Measurements from ENCODE around the gene MAGOH.

Gene MAGOH

DNA sequence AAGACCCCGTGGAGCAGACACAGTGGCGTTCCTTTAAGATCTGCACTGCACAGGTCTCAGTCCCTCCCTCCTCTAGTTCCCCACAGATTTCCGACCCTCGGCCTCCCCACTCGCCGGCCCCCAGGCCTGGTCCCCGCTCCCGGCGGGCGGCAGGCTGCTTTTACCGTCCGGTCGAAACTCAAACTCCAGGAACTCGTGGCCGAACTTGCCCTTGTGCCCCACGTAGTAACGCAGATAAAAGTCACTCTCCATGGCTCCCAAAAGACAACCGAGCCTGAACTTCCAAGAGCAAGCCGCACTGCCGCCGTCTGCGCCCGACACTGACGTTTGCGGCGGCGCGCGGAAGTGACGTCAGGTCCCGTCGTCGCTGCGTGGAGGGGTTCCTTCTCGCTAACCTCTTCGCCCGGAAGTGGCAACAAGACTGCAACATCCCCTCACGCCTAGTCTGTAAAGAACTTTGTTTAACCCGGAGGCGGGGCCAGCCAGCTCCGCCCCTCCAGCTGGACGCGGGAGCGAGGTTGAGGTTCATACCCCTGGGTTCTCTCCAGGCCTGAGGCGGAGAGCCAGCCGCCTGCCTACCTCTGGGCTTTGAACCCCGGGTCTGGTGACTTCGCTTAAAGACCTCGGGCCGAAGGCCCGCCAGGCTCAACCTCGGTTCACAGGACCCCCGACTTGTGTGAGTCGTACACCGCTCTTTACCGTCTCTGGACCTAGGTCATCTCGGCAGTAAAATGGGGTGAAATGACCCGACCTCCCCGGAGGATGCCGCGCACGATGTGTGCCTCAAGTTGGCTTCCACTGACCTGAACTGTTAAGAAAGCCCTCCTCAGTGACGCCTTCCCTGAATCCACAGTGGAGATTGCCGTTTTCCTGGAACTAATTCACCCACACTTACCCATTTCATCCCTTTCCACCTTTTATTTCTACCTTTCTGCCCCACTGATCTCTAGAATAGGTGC, at the start of gene MAGOH:
Gene MAGOH (minus strand): TSS at position 322 of the 959 bp plus-strand sequence. CDS start 70 bp downstream, at position 252.
- TF ChIP-seq CTCF (IDR thresholded peaks at IDR 0.05): no peak

GRCh38 chr1:53286955-53287354, 48.6 kb upstream of the MAGOH start:
- TF ChIP-seq CTCF (IDR thresholded peaks at IDR 0.05): no peak

DNA sequence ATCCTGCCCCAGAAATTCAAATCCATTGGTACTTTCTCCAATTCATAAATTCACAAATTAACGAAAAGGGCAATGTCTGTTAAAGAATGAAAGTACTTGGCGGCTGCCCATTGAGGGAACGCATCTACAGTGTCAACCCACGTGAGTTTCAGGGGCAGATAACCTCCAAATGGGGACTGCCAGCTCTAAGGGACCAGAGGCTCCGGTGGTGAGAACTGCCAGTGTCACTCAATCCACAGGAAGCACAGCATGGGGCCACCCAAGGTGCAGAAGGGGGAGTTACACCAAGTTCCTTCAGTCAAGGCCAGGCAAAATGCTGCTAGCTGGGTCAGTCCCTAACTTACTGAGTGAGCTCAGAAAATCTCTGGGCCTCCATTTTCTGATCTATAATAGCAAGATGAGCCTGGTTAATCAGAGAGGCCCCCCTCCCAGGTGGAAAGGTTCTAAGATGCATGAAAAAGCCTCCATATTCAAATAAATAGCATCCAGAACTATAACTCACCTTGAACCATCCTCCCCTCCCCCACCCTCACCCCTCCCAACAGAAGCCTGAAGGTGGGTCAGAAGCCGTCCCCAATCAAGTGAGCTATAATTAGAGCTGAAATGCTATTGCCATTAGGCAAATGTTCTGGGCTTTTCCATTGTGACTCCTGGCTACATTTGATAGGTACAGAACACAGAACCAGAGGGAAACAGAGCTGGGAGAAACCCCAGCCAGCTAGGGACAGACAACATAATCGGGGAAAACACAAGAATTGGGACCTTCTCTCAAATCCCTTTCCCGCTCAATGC, 47.8 kb upstream of the MAGOH start:
- TF ChIP-seq CTCF (IDR thresholded peaks at IDR 0.05): no peak

DNA sequence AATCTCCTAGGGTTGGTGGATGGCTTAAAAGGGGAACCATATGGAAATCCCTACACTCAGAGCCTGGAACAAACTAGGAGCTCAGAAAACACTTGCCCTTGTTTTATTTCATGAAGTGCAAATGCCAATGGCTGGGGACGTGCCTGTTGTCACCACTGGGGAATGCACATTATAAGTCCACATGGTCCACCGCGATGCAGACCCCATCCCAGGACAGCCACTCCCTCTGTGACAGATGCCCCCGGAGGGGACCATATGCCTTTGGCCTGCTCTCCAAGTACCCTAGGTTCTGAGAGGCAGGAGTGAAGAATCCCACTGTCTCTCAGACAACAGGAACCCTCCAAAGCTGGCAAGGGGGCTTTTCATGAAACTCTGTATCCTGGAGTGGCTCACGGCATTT, 47.2 kb upstream of the MAGOH start:
- TF ChIP-seq CTCF (IDR thresholded peaks at IDR 0.05): no peak

GRCh38 chr1:53284224-53285020, 46.1 kb upstream of the MAGOH start:
- TF ChIP-seq CTCF (IDR thresholded peaks at IDR 0.05): no peak

- no peak for TF ChIP-seq CTCF (IDR thresholded peaks at IDR 0.05)
These were observed 42.8 kb upstream of the MAGOH start for GRCh38 chr1:53281133-53281532.

DNA sequence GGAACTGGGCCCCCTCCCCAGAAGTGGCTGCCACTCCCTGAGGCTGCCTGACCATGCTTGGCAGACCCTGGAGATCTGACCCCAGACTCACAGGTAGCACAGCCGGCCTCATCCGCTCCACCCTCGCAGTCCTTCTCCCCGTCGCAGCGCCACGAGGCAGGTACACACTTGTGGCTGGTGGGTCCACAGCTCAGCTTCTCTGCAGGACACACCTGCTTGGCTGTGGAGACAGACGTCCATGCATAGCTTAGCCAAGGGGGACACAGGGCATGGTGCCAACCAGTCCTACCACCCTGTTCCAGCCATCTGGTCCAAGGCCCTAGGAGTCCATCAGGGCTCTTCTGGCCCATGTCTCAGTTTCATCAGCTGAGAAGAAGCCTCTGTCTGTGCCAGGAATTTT, 42.2 kb upstream of the MAGOH start:
- no peak for TF ChIP-seq CTCF (IDR thresholded peaks at IDR 0.05)
